ENCODE results near the gene MYL3.

The MYL3 gene

GRCh38 chr3:46865546-46865945 lies 2.3 kb upstream of the MYL3 start:
- DNase-seq (ENCODE audit: low spot score), result no peak

DNA sequence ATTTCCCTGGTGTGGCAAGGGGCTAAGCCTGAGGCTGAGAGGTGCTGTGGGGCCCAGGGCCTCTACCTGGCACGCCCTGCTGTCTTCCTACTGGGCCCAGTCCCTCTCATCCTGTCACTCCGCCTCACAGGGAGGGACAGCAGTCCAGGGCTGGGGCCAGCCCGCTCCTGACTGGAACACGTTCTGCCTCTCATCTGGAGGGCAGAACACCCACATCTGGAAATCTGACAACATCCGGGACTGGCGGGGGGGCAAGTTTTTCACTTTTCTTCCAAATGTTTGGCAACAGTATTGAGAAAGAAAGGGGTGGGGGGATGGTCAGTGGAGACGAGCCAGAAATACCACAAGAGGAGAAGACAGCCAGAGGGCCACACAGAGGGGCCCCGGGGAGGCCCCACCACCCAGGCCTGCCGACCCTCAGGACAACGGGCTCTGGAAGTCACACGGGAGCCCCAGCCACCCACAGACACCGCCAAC lies 1.8 kb upstream of the MYL3 start:
- DNase-seq (ENCODE audit: low spot score), result peak; percentile 69

DNA sequence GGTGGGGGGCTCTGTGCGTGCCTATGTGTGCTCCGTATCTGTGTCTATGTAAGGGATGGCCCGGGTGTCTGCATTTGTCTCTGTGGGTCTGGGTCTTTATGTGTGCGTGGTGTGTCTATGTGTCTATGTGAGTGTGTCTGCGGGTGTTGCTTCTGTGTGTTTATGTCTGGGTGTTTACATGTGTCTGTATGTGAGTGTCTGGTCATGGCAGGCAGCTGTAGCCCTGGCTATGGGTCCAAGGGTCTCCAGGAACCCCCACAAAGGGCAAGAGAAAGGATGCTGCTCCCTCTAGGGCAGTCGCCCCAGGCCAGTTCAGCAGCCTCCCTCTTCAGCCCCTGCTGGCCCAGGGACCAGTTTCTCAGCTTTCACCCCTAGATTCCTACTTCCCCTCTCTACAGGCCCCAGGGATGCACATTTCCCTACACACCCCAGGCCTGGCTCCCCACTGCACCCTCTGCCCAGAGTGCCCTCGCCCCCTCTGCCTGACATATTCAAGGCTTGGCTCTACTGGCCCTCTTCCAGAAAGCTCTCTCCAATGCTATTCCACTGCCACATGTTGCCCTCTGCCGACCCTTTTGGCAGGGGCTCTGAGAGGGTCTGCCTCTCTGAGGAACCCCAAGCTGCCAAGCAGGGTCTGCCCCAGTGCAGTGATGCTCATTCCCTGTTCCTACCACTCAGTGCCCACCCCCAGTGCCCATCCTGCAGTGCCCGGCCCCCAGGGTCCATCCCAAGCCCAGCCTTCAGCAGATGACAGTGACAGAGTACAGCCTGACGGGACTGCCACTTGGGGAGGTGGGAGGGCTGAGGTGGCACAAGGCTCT lies 1.0 kb upstream of the MYL3 start:
- DNase-seq (ENCODE audit: low spot score), result no peak

DNA sequence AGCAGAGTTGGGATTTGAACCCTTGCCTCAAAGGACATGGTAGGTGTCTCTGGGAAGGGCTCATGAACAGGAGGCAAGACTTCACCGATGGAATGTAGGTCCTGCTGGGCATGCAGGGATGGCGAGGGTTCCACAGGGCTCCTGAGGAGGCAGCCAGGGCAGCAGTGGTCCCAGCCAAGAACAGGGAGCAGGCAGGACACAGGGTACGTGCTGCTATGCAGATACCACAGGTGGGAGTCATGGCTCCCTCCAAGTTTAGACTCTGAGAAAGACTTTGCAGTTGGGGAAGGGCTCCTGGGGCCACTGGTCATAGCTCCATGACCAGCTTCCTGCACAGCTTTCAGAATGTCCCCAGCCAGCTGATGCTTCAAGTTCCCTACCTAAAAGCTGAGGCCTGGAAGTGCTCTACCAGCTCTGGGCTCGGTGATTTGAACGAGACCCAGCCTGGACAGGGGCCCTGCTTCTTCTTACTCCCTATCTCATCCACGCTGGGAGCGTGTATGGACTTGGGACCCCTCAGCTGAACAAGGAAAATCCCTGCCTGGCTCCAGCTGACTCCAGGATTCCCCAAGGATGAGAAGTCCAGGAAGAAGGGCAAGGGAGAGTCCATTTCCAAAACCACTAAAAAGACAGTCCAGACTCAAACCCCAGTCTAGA lies 747 bp downstream of the MYL3 start:
- DNase-seq (ENCODE audit: low spot score), result no peak

DNA sequence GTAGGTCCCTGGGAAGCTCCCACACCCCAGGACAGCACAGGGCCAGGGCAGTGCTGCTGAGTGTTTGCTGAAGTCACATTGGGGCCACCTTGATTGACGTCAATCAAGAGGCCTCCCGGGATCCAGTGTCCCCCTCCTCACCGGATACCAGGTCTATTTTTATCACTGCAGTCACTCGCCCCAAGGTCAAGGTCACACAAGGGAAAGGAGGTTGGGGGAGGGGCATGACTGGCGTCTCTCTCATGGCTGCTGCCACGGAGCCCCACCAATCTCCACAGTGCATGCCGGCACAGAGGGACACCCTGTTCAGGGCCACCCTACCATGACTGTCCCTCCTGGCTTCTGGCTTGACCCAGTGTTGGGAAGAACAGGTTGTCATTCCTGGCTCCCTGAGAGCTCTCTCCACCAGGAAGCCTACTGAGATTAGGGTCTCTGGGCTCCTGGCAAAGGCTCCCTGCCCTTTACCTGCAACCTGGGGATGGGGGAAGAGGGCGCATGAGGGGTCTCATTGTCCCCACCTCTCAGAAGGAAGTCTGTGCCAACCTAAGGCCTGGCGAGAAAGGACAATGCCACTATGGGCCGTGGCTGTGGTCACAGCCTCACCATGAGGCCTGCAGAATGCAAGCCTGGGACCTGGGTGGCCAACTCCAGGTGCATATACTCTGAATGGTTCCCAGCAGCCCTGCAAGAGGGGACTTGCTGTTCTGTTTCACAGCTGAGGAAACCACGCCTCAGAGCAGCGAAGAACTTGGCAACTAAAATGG lies 1.5 kb downstream of the MYL3 start:
- DNase-seq (ENCODE audit: low spot score), result no peak

DNA sequence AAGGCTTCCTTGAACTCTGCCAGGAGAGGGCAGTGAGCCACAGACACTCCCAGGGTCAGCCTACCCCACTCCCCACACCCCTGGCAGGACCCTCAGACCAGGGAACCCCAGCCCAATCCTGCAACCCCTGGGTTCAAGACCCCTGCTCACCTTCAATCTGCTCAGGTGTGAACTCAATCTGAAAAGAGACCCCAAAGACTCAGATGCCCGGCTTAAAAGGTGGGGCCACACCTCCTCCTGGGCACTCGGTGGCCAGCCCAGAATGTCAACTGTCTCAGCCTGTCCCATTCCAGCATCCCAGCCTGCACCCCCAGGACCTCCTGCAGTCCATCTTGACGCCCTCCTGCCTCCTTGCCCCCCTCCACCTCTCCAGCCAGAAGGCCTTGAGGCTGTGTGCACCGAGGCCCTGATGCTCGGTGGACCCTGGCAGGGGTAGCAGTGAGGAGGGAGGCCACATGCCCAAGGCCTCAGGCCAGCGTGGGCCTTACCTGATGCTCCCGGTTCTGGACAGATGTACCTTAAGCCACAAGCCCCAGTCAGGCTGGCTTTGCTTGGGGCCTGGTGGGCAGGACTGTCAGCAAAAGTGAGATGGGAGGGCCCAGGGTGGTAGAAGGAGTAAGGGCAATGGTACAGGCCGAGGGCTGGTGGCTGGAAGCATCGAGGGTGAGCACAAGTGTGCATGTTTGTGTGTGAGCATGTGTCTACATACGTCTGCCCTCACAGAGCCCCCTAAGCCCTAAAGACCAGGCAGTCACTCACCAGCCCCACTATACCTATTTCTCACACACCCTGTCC lies 2.2 kb downstream of the MYL3 start:
- DNase-seq (ENCODE audit: low spot score), result no peak

DNA sequence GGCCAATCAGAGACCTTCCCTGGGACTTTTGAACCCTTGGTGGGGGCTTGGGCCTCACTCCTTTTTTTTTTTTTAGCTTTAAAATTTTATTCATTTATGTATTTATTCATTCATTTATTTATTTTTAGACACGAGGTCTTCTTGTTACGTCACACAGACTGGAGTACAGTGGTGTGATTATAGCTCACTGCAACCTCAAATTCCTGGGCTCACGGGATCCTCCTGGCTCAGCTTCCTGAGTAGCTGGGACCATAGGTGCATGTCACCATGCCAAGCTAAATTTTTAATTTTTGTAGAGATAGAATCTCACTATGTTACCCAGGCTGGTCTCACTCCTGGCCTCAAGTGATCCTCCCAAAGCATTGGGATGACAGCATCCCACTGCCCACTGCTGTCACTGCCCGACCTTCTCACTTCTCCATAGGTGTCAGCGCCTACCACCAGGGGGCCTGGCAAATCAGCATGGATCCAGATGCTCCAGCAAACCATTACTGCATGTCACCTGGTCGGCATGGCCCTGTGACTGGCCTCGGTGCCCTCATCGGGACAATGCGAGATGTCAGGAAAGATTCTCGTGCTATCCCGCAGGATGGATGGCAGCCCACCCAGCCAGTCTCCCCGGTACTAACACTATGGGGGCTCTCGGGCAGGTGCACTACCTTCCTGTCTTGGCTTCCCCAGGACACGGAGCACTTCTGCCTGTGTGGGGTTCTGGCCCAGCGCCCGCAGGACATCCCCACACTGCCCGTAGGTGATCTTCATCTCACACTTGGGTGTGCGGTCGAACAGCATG lies 3.0 kb downstream of the MYL3 start:
- no peak for DNase-seq (ENCODE audit: low spot score)

DNA sequence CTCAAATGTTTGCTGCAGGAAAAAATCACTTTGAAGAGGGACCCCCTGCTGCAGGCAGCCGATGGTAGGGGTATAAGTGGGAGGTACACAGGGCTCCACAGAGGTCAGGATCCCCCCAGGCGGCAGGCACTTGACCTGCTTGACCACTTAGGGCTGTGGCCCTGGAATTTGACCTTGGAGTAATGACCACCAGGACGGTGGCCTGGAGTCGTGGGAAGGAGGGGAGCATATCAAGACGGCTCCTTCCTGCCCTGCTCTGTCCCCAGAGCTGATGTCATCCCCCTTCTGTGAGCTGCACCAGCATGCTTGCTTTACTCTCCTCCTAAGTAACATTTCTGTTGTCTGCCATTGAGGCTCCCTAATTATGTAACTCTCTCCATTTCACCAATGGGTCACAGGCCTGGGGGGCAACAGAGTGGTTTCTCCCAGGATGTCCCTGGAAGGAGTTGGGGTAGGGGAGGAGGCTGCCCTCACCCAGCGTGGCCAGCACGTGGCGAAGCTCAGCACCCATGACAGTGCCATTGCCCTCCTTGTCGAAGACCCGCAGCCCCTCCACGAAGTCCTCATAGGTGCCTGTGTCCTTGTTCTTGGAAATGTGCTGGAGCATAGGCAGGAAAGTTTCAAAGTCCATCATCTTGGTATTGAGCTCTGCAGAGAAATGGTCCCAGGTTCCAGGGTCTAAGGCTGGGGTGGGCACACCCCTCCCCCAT lies 4.1 kb downstream of the MYL3 start:
- DNase-seq (ENCODE audit: low spot score), result no peak

- DNase-seq (ENCODE audit: low spot score), result no peak
Observed at GRCh38 chr3:46858456-46858855, 4.8 kb downstream of the MYL3 start.

GRCh38 chr3:46857485-46858341 lies 5.5 kb downstream of the MYL3 start:
- DNase-seq (ENCODE audit: low spot score), result no peak

GRCh38 chr3:46856576-46857471 lies 6.4 kb downstream of the MYL3 start:
- DNase-seq (ENCODE audit: low spot score), result no peak

DNA sequence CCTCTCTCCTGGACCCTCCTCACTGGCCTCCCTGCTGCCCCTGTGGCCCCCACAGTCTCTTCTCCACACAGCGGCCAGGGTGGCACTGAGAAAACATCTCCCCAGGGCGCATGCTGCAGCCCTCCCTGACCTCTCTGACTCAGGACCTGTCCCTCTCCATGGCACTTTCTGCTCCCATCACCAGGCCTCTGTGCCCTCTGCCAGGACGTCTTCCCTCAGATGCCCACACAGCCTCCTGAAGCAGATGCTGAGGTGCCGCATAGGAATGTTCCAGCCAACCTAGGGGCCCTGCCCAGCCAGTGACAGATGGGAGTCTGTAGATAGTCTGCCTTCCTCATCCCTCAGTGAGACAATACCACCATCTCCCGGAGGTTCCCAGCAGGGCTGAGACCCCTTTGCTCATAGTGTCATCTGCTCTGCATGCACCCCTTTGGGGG lies 8.7 kb downstream of the MYL3 start:
- no peak for DNase-seq (ENCODE audit: low spot score)

DNA sequence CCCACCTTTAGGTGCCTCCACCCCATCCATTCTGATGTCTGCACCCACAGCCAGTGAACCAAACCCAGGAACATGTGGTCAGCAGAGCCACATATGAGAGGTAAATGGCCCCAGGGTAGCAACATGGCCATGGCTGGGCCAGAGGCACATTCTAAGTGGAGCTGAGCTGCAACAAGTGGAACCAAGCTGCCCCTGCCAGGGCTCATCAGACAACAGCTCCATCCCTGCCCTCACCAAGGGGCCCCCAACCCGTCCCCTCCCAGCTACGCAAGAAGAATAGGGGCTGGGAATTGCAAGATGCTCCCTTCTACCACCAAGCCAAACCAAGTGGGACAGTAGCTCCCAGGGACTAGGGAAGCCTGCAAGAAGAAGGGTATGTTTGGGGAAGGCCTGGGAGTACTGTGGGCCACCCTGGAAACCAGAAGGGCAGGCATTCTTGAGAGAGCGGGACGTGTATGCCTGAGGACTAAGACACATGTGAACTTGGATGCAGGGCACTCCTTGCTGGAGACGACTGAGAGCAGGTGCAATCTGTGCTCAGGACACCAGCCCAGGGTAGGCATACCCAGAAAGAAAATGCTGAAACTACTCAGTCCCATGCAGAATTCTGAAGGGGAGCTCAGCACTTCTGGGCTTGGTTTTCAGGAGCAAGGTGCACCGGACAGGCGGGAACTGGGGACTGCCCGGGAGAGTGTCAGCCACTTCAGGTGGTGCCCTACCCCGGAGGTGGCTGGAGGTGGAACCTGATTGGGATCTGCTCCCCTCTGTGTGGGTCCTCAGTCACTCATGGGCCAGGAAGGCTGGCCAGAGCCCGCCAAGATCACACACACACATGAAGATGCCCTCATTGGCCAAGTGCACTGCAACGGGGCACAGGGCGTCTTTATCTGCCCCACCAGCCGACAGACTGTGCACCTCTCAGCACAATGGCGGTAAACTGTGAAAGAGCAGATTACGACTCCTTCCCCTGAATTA lies 9.5 kb downstream of the MYL3 start:
- DNase-seq (ENCODE audit: low spot score), result no peak

GRCh38 chr3:46852839-46853355 lies 10.3 kb downstream of the MYL3 start:
- DNase-seq (ENCODE audit: low spot score), result no peak

- DNase-seq (ENCODE audit: low spot score), result no peak
Observed at GRCh38 chr3:46852334-46852720, 10.9 kb downstream of the MYL3 start.

DNA sequence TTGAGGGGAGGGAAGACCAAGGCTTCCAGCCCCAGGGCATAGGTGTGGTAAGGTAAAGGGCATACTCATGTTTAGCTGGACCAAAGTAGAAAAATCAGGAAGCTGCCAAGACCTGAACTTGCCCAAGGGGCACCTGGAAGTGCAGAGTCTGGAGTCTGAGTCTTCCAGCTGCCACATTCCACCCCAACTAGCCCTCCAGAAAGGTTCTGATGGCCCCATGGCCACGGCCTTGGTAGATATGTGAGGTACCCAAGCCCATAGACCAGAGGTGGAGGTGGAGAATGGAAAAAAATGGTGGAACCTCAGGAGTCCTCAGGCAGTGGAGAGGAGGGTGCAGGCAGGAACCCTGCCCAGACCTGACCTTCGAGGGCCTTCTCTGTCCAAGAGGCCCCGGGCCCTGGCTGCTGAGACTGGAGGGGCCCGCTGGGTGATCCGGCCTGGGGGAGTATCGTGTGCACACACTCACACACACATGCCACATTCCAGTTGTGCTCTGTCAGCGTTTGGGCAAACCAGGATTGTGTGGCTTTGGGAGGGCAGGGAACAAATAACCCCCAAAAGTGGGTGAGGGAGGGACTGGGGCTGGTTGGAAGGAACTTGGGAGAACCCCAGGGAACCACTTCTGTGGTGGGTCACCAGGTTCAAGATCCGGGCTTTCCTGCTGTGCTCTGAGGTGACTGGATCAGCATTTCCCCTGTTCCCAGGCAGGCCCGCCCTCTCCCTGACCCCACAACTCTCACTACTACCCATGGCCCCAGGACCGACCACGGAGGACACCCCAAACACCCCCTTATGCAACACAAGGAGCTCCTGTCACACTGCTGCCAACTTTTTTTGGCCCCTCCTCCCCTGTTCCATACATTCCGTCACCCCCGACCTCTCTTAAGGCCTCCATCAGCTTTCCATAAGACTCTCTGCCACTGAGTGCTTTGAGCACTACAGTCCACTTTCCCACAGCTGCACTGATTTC lies 11.6 kb downstream of the MYL3 start:
- no peak for DNase-seq (ENCODE audit: low spot score)
